NCI-H2196 treated with DMSO at 0.1 percent for 48 hours (cell line): ENCODE data around the gene CNTNAP4.

Experiments
- DNase-seq: peaks from one replicate; lab custom pipeline; 2025; ENCODE audit not compliant: unreplicated experiment; lab: John Stamatoyannopoulos, UW

Gene CNTNAP4

GRCh38 chr16:76303637-76304314 lies 26.6 kb downstream of the CNTNAP4 start:
- no peak for DNase-seq

- DNase-seq, result no peak
These were observed 32.6 kb downstream of the CNTNAP4 start for GRCh38 chr16:76309639-76310335.

- DNase-seq, result no peak
These were observed 34.1 kb downstream of the CNTNAP4 start for GRCh38 chr16:76311260-76311659.

GRCh38 chr16:76318565-76318964 lies 41.4 kb downstream of the CNTNAP4 start:
- DNase-seq, result no peak

GRCh38 chr16:76329106-76329505 lies 51.9 kb downstream of the CNTNAP4 start:
- no peak for DNase-seq

- no peak for DNase-seq
These were observed 58.2 kb downstream of the CNTNAP4 start for GRCh38 chr16:76335180-76335974.

GRCh38 chr16:76336112-76336511 lies 58.9 kb downstream of the CNTNAP4 start:
- no peak for DNase-seq

- no peak for DNase-seq
These were observed 61.3 kb downstream of the CNTNAP4 start for GRCh38 chr16:76338472-76338871.

GRCh38 chr16:76343769-76344168 lies 66.6 kb downstream of the CNTNAP4 start:
- DNase-seq, result no peak

- DNase-seq, result no peak
These were observed 68.0 kb downstream of the CNTNAP4 start for GRCh38 chr16:76345163-76345661.

- DNase-seq, result no peak
These were observed 69.0 kb downstream of the CNTNAP4 start for GRCh38 chr16:76346210-76346609.

- no peak for DNase-seq
These were observed 74.2 kb downstream of the CNTNAP4 start for GRCh38 chr16:76351441-76351840.

- DNase-seq, result no peak
These were observed 83.2 kb downstream of the CNTNAP4 start for GRCh38 chr16:76360404-76360803.

- DNase-seq, result no peak
These were observed 93.1 kb downstream of the CNTNAP4 start for GRCh38 chr16:76370344-76370743.

GRCh38 chr16:76371441-76371840 lies 94.2 kb downstream of the CNTNAP4 start:
- DNase-seq, result no peak

GRCh38 chr16:76373998-76374397 lies 96.8 kb downstream of the CNTNAP4 start:
- no peak for DNase-seq

GRCh38 chr16:76376988-76377387 lies 99.8 kb downstream of the CNTNAP4 start:
- DNase-seq, result no peak

- no peak for DNase-seq
These were observed 100.8 kb downstream of the CNTNAP4 start for GRCh38 chr16:76378020-76378419.

GRCh38 chr16:76381096-76381495 lies 103.9 kb downstream of the CNTNAP4 start:
- no peak for DNase-seq

GRCh38 chr16:76385601-76386230 lies 108.5 kb downstream of the CNTNAP4 start:
- no peak for DNase-seq

- no peak for DNase-seq
These were observed 109.6 kb downstream of the CNTNAP4 start for GRCh38 chr16:76386784-76387183.
